Stimulated activated CD4-positive, alpha-beta T cell treated with anti-CD3 and anti-CD28 coated beads, Interleukin-4, amount 100 ng/mL, for 4 hours (primary cell): Measurements from ENCODE around the gene TMEM214.
A peak's percentile ranks its signal among the peaks of the same experiment; 100 is the strongest.
"Not testable (repeated sequence)": the region's sequence is repeated elsewhere in the genome, so short reads cannot be mapped to it uniquely, and the experiment has no call there.

Experiments
- DNase-seq, 2 experiments: peaks; one replicate each; pipeline ENCODE4 v3.0.0-alpha.2; 2020

The TMEM214 gene

DNA sequence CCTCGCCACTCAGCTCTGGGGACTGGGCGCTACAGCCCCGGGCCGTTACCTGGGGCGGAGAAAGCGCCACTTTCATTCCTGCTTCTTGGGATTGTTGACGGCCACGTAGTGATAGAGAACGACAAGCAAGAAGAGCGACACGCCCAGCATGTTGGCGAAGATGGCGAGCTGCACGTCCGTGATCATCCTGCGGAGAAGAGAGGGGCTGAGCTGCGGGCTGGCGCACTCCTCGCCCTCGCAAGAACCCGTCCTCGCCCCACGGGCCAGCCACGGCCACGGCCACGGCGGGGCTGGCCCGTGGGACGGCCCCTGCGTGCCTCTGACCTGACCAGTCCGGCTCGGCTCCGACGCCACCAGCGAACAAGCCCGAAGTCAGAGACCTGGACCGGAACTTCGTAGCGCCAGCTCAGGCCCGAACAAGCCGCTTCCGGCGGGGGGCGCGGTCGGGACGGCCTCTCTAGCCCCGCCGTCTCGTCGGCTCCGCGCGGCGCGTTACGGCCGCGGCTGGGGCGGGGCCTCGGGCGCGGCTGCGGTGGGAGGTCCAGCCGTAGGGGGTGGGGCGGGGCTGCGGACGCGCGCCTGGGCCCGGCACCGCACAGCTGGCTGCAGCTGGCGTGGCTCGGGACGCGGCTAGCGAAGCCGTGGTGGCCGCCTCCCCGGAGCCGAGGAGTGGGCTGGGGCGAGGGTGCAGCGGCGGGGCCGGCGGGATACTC lies 38.7 kb downstream of the TMEM214 start, which contains the start of gene OST4:
TSS of gene OST4 (minus strand) at position 378 of the 713 bp plus-strand sequence.
- peak; percentile 87 to 91 for DNase-seq

DNA sequence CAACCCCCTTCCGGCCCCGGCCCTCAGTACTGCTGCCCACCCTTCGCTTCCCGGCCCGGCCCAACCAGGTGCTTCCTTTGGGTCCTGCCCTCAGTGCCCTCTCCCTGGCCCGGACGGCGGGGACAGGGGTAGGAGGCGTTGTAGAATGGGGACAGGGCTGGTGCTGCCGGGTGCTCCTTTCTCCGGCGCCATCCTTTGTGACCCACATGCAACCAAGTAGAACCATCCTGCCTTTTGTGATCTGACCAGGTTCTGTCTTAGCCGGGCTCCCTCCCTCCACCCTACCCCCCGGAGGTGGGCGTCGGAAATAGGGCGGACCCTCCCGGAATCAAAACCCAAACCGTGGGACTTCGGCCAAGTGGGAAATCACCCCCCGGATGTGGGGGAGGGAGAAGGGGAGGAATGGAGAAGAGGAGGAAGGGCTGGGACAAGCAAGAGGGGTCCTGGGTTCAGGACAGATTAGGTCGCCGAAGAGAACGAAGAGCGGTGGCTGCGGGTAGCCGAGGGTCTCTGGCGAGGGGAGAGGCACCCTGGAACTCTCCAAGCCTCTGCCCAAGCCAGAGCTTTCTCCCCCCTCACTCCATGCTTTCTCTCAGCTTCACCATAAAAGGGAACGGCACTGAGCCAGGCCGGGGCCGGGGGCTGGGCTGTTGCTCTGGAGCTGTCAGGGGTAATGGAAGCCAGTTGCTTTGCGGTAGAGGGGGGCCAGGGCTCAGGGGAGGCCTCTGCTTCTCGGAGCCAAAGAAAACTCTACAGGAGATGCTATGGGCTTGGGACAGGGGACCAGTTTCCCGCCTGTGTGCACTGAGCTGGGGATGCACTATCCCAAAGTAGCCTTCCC lies 39.4 kb downstream of the TMEM214 start:
- DNase-seq, result peak; percentile 35 to 41

DNA sequence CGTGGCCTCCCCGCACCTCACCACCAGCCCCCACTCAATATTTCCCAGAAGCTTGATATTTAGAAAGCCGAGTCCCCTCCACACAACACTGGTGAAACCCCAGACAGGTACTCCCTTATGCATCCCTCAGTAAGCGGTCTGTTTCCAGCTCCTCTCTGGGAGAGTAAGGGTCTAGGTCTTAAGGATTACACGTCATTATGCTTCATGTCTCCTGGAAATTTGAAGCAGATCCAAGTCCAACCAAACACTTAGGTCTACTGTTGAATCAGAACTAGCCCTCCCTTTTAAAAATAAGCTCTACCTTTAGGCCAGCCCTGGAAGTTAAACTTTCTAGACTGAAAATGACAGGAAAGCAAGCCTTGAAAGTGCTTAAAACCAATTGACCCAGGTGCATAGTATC lies 40.2 kb downstream of the TMEM214 start:
- no peak for DNase-seq

DNA sequence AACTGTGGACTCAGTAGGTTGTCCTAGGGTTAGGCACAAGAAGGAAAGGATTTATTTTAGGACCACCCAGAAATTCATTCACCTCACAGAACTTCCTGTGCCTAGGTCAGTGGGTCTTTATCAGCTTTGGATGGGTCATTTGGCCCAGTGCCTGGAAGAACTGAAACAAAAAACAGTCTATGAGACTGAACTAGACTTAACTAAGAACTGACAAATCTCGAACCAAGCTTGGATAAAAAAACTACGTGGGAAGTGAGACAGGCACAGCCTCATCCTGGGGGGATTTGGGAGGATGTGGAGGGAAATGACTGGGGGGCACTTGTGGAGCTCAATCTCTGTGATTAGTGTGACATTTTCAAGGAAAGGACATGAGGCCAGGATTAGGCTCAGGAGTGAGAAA lies 41.0 kb downstream of the TMEM214 start:
- DNase-seq, result no peak

DNA sequence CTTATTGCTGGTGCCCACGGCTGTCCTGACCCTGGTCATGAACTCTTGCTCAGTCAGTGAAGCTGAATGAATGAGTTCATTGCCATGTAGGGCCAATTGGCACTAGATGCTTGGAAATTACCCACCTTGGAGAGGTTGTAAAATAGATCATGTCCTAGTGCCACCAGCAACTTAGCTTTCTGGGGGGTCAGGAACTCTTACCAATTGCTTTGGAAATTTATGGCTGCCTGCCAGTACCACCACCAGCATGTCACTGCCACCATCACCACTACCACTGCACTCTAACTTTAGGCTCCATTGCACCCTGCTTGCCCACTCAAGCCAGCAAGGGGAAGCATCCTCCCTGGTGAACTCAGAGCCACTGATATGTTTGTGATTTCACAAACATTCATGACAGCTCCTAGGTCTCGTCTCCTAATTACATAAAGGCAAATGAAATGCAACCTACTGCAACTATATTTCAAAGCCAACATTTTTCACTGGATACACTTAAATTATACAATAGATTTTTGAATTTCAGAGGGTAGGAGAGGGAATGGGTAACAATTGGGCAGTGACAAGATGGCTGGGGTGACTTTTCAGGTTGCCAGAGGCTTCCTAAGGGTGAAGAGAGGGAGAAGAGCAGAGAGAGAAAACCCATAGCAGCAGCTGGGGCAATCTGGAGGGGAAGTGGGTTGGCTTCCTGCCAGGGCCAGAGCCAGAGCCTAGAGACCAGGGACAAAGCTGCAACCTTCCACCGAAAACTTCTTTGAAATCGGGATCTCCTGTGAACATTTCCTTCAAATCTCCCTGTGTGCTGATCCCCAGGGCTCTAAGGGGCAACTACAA lies 42.2 kb downstream of the TMEM214 start:
- peak in 1 of 2 experiments; percentile 39 for DNase-seq

DNA sequence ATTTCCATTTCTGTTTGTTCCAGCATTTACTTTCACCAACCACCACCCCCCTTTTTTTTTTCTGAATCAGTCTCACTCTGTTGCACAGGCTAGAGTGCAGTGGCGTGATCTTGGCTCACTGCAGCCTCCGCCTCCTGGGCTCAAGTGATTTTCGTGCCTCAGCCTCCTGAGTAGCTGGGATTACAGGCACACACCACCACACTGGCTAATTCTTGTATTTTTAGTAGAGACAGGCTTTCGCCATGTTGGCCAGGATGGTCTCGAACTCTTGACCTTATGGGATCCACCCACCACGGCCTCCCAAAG lies 42.8 kb downstream of the TMEM214 start:
- not testable (repeated sequence) for DNase-seq

DNA sequence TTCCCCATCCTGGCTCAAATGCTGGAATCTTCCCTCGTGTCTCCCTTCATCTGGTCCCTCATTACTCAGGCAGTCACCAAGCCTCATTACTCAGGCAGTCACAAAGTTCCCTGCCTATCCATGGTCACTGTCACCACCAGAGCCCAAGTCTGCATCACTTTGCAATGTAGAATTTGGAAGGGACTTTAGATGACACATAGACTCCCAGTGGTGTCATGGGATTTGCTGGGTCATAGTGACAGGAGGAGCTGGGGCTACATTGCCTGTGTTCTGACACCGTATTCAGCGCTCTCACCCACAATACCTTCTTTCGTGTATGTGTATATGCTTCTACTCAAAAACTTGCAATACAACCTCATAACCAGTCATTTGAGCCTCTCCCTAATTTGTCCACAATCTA lies 43.6 kb downstream of the TMEM214 start:
- no peak for DNase-seq

DNA sequence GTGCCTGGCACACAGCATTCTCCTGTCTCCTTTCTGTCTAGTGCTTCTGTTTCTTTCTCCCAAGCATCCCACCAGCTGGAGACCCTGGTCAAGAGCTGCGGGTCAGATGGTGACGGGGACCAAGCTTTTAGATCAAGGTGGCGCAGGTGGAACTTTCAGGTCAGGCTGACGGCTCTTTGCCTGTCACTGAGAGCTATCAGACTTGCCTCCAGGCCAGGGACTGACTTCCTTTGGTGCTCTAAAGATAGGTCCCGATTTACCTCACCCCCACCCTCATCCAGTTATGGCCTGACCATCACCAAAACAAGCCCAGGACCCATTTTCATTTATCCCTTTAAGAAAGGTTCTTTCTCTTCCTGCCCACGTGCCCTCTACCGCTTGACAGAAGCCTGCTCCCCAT lies 44.5 kb downstream of the TMEM214 start:
- no peak for DNase-seq

DNA sequence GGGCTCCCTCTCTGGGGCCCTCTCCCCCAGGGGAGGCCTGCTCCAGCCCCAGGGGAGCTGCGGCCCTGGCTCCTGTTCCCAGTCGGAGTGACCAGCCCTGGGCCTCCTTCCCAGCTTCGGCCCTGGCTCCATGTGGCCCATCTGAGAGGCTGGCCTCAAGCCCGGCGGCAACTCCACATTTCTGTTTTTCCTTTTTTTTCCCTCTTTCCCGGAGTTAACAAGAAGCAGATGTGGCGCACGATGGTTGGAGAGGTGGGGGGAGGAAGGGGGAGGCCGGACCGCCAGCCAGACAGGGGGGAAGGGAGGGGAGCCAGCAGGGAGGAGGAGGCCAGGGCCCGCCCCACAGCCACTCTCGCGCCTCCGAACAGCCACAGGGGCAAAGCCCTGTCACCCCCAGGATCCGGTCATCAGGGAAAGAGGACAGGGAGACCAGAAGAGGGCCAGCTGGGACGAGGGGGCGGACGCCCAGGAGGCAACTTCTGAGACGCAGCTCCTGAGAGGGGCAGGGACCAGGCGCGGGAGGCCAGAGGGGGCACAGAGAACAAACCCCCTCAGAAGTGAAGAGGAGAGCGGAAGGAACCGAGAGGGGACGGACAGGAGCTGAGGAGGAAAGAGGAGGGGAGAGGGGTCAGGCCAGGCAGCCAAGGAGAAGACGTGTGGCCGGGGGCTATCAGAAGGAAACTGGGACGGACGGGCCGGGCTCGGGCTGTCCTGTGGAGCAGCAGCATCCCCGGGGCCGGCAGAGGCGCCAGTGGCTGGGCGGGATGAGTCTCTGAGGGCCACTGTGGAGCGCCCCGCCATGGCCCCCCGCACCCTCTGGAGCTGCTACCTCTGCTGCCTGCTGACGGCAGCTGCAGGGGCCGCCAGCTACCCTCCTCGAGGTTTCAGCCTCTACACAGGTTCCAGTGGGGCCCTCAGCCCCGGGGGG lies 45.8 kb downstream of the TMEM214 start, which contains the start of gene EMILIN1:
TSS of gene EMILIN1 (plus strand) at position 349 of the 928 bp plus-strand sequence. CDS start at position 800, 451 bp downstream.
- no peak for DNase-seq

DNA sequence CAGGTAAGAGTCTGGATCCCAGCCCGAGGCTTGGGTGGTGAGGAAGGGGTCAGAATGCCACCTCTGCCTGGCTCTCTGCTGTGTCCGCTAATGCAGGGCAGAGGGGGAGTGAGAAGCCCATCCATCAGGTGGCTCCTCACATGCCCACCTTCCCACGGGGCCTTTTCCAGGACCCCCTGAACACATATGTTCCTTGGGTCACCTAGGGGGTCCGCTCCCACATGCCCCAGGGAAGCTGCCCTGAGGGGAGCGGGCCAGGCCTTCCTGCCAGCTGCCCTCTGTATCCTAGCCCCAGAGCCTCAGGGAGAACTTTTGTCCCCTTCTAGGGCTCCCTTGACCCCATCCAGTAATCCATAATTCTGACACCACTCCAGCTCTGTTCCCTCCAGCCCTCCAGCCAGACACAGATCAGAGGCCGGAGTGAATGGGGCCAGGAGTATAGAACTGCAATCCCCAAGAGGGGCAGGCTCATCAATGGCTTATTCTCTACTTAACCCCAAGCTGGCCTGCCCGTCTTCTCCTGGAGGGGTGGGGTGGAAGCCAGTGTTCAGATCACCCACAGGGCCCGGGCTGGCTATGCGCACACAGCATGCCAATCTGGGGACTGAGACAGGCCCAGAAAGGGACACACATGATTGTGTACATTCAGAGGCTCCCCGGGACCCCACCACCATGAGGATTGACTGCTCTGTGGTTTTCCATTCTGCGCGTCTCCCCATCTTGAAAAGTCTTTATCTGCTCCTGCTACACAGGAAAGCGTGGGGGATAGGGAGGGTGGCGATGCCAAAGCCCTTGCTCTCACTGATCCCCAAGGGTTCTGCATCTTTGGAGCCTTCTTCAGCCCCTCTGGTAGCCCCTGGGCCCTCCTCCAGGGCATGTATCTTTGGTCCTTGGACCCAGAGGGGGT lies 46.7 kb downstream of the TMEM214 start:
- DNase-seq, result no peak

DNA sequence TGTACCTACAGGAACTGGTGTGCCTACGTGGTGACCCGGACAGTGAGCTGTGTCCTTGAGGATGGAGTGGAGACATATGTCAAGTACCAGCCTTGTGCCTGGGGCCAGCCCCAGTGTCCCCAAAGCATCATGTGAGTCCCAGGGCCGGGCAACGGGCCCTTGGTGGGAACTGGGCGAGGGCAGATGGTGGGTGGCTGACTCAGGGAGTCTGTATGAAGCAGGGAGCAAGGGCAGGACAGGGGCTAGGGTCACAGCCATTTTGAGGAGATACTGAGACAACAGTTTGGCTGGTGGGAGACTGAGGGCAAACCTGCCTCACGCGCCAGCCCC lies 47.3 kb downstream of the TMEM214 start:
- DNase-seq, result no peak

DNA sequence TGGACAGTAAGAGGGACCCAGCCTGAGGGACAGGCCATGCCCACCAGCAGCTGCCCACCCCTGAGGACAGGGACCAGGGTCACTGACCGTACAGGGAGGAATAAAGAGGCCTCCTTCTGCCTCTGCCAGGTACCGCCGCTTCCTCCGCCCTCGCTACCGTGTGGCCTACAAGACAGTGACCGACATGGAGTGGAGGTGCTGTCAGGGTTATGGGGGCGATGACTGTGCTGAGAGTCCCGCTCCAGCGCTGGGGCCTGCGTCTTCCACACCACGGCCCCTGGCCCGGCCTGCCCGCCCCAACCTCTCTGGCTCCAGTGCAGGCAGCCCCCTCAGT lies 47.8 kb downstream of the TMEM214 start:
- no peak for DNase-seq

DNA sequence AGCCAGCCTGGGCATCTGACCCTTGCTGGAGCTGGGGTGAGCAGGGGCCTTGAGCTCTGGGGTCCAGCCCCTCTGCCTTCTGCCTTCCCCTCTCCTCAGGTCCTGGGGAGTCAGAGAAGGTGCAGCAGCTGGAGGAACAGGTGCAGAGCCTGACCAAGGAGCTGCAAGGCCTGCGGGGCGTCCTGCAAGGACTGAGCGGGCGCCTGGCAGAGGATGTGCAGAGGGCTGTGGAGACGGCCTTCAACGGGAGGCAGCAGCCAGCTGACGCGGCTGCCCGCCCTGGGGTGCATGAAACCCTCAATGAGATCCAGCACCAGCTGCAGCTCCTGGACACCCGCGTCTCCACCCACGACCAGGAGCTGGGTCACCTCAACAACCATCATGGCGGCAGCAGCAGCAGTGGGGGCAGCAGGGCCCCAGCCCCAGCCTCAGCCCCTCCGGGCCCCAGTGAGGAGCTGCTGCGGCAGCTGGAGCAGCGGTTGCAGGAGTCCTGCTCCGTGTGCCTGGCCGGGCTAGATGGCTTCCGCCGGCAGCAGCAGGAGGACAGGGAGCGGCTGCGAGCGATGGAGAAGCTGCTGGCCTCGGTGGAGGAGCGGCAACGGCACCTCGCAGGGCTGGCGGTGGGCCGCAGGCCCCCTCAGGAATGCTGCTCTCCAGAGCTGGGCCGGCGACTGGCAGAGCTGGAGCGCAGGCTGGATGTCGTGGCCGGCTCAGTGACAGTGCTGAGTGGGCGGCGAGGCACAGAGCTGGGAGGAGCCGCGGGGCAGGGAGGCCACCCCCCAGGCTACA lies 49.4 kb downstream of the TMEM214 start:
- DNase-seq, result no peak

DNA sequence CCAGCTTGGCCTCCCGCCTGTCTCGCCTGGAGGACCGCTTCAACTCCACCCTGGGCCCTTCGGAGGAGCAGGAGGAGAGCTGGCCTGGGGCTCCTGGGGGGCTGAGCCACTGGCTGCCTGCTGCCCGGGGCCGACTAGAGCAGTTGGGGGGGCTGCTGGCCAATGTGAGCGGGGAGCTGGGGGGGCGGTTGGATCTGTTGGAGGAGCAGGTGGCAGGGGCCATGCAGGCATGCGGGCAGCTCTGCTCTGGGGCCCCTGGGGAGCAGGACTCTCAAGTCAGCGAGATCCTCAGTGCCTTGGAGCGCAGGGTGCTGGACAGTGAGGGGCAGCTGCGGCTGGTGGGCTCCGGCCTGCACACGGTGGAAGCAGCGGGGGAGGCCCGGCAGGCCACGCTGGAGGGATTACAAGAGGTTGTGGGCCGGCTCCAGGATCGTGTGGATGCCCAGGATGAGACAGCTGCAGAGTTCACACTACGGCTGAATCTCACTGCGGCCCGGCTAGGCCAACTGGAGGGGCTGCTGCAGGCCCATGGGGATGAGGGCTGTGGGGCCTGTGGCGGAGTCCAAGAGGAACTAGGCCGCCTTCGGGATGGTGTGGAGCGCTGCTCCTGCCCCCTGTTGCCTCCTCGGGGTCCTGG lies 50.1 kb downstream of the TMEM214 start:
- no peak for DNase-seq

DNA sequence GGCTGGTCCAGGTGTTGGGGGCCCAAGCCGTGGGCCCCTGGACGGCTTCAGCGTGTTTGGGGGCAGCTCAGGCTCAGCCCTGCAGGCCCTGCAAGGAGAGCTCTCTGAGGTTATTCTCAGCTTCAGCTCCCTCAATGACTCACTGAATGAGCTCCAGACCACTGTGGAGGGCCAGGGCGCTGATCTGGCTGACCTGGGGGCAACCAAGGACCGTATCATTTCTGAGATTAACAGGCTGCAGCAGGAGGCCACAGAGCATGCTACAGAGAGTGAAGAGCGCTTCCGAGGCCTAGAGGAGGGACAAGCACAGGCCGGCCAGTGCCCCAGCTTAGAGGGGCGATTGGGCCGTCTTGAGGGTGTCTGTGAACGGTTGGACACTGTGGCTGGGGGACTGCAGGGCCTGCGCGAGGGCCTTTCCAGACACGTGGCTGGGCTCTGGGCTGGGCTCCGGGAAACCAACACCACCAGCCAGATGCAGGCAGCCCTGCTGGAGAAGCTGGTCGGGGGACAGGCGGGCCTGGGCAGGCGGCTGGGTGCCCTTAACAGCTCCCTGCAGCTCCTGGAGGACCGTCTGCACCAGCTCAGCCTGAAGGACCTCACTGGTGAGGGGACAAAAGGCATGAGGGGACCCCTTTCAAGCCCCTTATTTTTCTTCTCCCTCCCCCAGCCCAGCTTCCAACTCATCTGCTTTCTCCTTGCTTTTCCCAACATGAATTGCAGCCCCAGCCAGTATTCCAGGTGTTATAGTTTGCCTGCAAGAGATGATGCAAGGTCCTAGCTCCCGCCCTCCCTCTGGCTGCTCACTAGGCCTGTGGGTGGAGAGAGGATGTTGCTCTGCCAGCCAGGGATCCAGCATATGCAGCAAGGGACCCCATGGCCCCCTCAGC lies 50.9 kb downstream of the TMEM214 start:
- no peak for DNase-seq

DNA sequence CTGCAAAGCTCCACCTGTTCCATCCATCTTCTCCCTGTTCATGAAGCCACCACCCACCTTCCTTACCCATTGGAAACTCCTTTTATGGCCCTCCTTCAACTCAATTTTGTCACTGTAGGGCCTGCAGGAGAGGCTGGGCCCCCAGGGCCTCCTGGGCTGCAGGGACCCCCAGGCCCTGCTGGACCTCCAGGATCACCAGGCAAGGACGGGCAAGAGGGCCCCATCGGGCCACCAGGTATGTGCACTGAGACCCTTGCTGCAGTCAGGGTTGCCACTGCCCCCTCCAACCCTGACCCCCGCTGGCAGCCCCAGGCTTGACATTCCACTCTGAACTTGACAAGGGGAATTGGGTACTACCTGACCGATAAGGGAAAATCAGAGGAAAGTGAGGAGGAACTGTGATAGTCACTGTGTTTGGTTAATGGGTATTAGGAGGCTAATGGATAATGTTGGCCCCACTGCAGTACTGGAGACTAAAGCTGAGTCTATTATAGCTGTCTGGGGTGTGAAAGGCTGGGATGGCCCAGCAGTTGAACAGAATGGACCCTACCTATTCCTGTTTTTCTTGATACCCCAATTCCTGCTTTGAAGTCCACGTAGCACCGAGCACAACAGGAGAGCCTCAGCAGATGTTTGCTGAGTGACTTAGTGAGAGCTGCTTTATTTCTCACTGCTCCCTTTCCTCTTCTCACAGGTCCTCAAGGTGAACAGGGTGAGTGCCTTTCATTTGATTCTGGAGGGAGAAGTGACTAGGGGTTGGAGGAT lies 51.7 kb downstream of the TMEM214 start:
- DNase-seq, result no peak

DNA sequence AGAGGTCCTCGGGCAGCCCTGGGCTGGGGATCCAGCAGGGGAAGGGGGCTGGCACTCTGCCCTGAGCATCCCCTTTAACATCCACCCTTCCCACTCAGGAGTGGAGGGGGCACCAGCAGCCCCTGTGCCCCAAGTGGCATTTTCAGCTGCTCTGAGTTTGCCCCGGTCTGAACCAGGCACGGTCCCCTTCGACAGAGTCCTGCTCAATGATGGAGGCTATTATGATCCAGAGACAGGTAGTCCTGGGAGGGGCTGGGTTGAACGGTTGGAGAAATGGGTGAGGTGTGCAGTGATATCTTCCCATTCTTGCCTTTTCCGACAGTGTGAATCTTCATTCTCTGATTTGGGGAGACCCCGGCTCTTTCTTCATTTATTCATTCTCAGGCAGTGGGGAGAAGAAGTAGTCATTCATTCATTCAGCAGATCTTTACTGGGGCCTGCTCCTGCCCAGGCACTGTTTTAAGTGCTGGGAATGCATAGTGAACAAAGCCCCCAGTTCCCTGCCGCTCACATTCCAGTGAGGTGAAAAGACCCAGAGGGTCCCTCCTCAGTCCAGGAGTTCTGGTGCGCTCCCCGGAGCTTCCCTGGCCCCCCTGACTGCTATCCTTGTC lies 52.4 kb downstream of the TMEM214 start:
- no peak for DNase-seq

DNA sequence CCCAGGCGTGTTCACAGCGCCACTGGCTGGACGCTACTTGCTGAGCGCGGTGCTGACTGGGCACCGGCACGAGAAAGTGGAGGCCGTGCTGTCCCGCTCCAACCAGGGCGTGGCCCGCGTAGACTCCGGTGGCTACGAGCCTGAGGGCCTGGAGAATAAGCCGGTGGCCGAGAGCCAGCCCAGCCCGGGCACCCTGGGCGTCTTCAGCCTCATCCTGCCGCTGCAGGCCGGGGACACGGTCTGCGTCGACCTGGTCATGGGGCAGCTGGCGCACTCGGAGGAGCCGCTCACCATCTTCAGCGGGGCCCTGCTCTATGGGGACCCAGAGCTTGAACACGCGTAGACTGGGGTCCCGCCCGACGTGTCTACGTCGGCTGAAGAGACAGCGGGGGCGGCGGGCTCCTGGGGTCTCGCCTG lies 52.9 kb downstream of the TMEM214 start:
- DNase-seq, result peak in 1 of 2 experiments; percentile 41
